Spleen (tissue), 7 donors: ENCODE data around the gene CD47.
A peak's percentile ranks its signal among the peaks of the same experiment; 100 is the strongest.

Experiments used
- POLR2A ChIP-seq, 3 donors: fragments of 450-650 bp; IDR thresholded peaks; one replicate each; pipeline ENCODE4 v1.5.1; 2017; ENCODE audit warnings: antibody characterized with exemption in 3 of 3, mild to moderate bottlenecking in 1 of 3
- POLR2AphosphoS5 ChIP-seq, 3 donors: sonication (generic); formaldehyde crosslinking; IDR thresholded peaks; one replicate each; pipeline ENCODE4 v1.5.1; 2017; ENCODE audit warnings: antibody characterized with exemption in 3 of 3
- TF ChIP-seq, protein P1 (sequence below), 11 experiments: fragments of 200-600 bp in 7 of 11; fragments of 450-650 bp in 4 of 11; sonication (generic) in 4 of 11; IDR thresholded peaks in 8 of 11; conservative IDR thresholded peaks in 3 of 11; 1 replicate in 7 of 11; 2 replicates in 4 of 11; pipeline versions ENCODE4 v1.4.0 to v1.8.0; 2016 to 2021; ENCODE audit warnings: antibody characterized with exemption in 11 of 11, inconsistent platforms in 4 of 11, mild to moderate bottlenecking in 1 of 11
- donor health status: DM: no; HTN: no; CAD: no; lungs with moderate emphysema.
- donor health status: DM: no; HTN: no; CAD: no.
- donor health status: DM: no; HTN: no; CAD: no.

DNA sequence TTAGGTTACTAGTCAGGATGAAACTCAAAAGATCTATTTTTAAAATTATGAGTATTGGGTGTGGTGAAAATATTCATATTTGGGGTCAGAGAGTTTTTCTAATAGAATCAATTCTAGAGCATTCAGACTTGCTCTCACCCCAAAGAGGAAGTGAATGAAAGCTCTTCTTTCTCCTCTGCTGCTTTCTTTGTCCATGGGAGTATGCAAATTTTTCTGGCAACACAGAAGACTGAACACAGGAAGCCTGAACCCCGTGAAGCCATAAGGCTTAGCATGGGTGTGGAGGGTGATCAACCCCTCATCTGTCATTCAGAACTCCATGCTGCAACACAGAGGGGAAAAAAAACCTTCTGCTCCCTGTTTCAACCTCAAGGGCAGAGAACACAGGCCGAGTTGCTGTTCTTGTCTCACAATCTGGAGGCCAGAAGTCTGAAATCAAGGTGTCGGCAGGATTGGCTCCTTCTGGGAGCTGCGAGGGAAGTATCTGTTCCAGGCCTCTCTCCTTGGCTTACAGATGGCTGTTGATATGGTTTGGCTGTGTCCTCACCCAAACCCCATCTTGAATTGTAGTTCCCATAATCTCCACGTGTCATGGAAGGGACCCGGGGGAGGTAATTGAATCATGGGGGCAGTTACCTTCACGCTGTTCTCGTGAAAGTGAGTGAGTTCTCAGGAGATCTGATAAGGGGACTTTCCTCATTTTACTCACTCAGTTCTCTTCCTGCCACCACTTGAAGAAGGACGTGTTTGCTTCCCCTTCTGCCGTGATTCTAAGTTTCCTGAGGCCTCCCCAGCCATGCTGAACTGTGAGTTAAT lies 33.7 kb upstream of the CD47 start:
- TF ChIP-seq, protein P1, sequence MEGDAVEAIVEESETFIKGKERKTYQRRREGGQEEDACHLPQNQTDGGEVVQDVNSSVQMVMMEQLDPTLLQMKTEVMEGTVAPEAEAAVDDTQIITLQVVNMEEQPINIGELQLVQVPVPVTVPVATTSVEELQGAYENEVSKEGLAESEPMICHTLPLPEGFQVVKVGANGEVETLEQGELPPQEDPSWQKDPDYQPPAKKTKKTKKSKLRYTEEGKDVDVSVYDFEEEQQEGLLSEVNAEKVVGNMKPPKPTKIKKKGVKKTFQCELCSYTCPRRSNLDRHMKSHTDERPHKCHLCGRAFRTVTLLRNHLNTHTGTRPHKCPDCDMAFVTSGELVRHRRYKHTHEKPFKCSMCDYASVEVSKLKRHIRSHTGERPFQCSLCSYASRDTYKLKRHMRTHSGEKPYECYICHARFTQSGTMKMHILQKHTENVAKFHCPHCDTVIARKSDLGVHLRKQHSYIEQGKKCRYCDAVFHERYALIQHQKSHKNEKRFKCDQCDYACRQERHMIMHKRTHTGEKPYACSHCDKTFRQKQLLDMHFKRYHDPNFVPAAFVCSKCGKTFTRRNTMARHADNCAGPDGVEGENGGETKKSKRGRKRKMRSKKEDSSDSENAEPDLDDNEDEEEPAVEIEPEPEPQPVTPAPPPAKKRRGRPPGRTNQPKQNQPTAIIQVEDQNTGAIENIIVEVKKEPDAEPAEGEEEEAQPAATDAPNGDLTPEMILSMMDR (IDR thresholded peaks at IDR 0.05 in 8 of 11, conservative IDR thresholded peaks at IDR 0.05 in 3 of 11), result peak in 1 of 11 experiments; percentile 23
- TF ChIP-seq POLR2AphosphoS5 (IDR thresholded peaks at IDR 0.05) (peak in 2 of 3 donors; percentile 57 to 90), POLR2A (IDR thresholded peaks at IDR 0.05) (peak in 2 of 3 donors; percentile 73 to 81)
